ENCODE measurements around the gene CAPN1. TPM values are rescaled to one million over a fixed set of nuclear protein-coding genes. Genes with fewer than 3 reads are reported as not detected.

CAPN1 gene
- total and polyA plus RNA-seq, 8 donors, result 103 to 144 (median 108) TPM

GRCh38 chr11:65180877-65181568, 705 bp upstream of the CAPN1 start:
- H3K27ac ChIP-seq, result peak overlapping the region; percentile 87 to 96 (median 92)
- ATAC-seq, result peak; percentile 63 to 72 (median 64)
- DNase-seq, result peak; percentile 62 to 91 (median 80)
- peaks cover 0 to 6% (median 0%) of the 10 kb centered on the region in 3 donors for H3K36me3 ChIP-seq
- no peaks in the 10 kb centered on the region for H3K27me3 ChIP-seq
- peaks cover 0 to 17% (median 0%) of the 10 kb centered on the region in 3 donors for H3K4me1 ChIP-seq
- intact Hi-C loops (cut with DNase I), result loop anchor here in 2 of 3 donors (5.0 kb wide), 1 partner anchor 49 kb away; the partner anchor contains the start of gene SYVN1 (in 2 of the 2)
- 1% methylated on average over 25 to 60 of the region's 60 CpGs for WGBS, 2 donors
- H3K4me3 ChIP-seq, result peak overlapping the region; percentile 82 to 94 (median 87)
- no peak for FAIRE-seq
- TF ChIP-seq CTCF (IDR thresholded peaks at IDR 0.05), result peak; percentile 20 to 44 (median 32)
- no peaks in the 10 kb centered on the region for H3K9me3 ChIP-seq

GRCh38 chr11:65182258-65183170, 786 bp downstream of the CAPN1 start:
- no peaks in the 10 kb centered on the region for H3K9me3 ChIP-seq
- WGBS, 2 donors, result 32 to 33% methylated on average over 23 of the region's 23 CpGs
- peaks cover 0 to 17% (median 0%) of the 10 kb centered on the region in 3 donors for H3K4me1 ChIP-seq
- intact Hi-C loops (cut with DNase I), result loop anchor here in 2 of 3 donors (5.0 kb wide), 1 partner anchor 50 kb away; the partner anchor contains the start of gene SYVN1 (in 2 of the 2)
- no peaks in the 10 kb centered on the region for H3K27me3 ChIP-seq
- H3K4me3 ChIP-seq, result peak overlapping the region; percentile 82 to 94 (median 87)
- FAIRE-seq (no peak), DNase-seq (peak; percentile 56 to 83 (median 64)), ATAC-seq (peak; percentile 23 to 67 (median 48))
- no peak for TF ChIP-seq CTCF (IDR thresholded peaks at IDR 0.05)
- peaks cover 0 to 21% (median 9%) of the 10 kb centered on the region in 3 donors for H3K36me3 ChIP-seq
- peak overlapping the region; percentile 87 to 96 (median 92) for H3K27ac ChIP-seq

- WGBS, 2 donors, result 60 to 61% methylated on average over 19 of the region's 19 CpGs
- ATAC-seq (peak in 3 of 4 donors; percentile 7 to 11 (median 9)), DNase-seq (peak in 4 of 6 donors; percentile 67 to 72 (median 69)), FAIRE-seq (no peak)
- Histone ChIP-seq H3K4me1 (peaks cover 0 to 17% (median 0%) of the 10 kb centered on the region in 3 donors), H3K36me3 (peaks cover 0 to 29% (median 11%) of the 10 kb centered on the region in 3 donors), H3K27ac (peak overlapping the region; percentile 87 to 96 (median 92)), H3K9me3 (no peaks in the 10 kb centered on the region), H3K27me3 (no peaks in the 10 kb centered on the region), H3K4me3 (peak overlapping the region in 2 of 4 donors; percentile 82 to 94)
- intact Hi-C loops (cut with DNase I), result loop anchor here in 2 of 3 donors (5.0 kb wide), 1 partner anchor 51 kb away; the partner anchor contains the start of gene SYVN1 (in 2 of the 2)
- no peak for TF ChIP-seq CTCF (IDR thresholded peaks at IDR 0.05)
Measured at GRCh38 chr11:65183201-65183891, 1.6 kb downstream of the CAPN1 start.

- peak overlapping the region in 1 of 4 donors; percentile 1 for H3K4me3 ChIP-seq
- FAIRE-seq (no peak), DNase-seq (peak in 1 of 6 donors; percentile 65), ATAC-seq (no peak)
- no peak for TF ChIP-seq CTCF (IDR thresholded peaks at IDR 0.05)
- peaks cover 0 to 37% (median 19%) of the 10 kb centered on the region in 3 donors for H3K36me3 ChIP-seq
- H3K4me1 ChIP-seq, result peaks cover 0 to 17% (median 0%) of the 10 kb centered on the region in 3 donors
- WGBS, 2 donors, result 76 to 80% methylated on average over 22 of the region's 22 CpGs
- no peaks in the 10 kb centered on the region for H3K27me3 ChIP-seq
- H3K27ac ChIP-seq, result peak overlapping the region; percentile 42 to 90 (median 64)
- intact Hi-C loops (cut with DNase I), result loop anchor here in 2 of 3 donors (5.0 kb wide), 1 partner anchor 52 kb away; the partner anchor contains the start of gene SYVN1 (in 2 of the 2)
- H3K9me3 ChIP-seq, result no peaks in the 10 kb centered on the region
Measured at GRCh38 chr11:65184146-65184545, 2.4 kb downstream of the CAPN1 start.
